AG04449 (cell line): Measurements from ENCODE around the gene CEP164.

Source experiments
- CTCF ChIA-PET: fragments of 350-600 bp; formaldehyde crosslinking; extraction: SDS; loops from one replicate; lab custom pipeline; 2021; ENCODE audit warnings: antibody characterized with exemption; lab: Yijun Ruan, JAX
- POLR2A ChIA-PET: fragments of 400-600, 350-600 bp; formaldehyde crosslinking; extraction: SDS; loops from one replicate; lab custom pipeline; 2020; ENCODE audit warnings: antibody characterized with exemption, inconsistent platforms; lab: Yijun Ruan, JAX
- DNase-seq: peaks from one replicate; pipeline ENCODE4 v3.0.0-alpha.2; 2010; ENCODE audit warnings: low read depth, low spot score
- H3K4me3 ChIP-seq: 2 replicates; pipeline ENCODE4 v1.5.1; 2011; ENCODE audit warnings: low read depth, mild to moderate bottlenecking, control low read depth, low read length
- TF ChIP-seq, protein P1 (sequence below): IDR thresholded peaks from one replicate; pipeline ENCODE4 v1.5.1; 2011; ENCODE audit warnings: mild to moderate bottlenecking, moderate library complexity, low read length, control low read depth, inconsistent platforms; ENCODE audit not compliant: insufficient read depth; ENCODE audit errors: missing control alignments

The CEP164 gene

GRCh38 chr11:117412176-117412575, 84.5 kb downstream of the CEP164 start:
- ChIA-PET POLR2A (no interaction called here), CTCF (interaction anchor here (3.5 to 10.4 kb wide), 2 partner anchors 9 to 13 kb away, joined by 11 to 107 read pairs; no protein-coding TSS in a partner anchor)
- H3K4me3 ChIP-seq: no peak overlapping the region
- TF ChIP-seq, protein P1, sequence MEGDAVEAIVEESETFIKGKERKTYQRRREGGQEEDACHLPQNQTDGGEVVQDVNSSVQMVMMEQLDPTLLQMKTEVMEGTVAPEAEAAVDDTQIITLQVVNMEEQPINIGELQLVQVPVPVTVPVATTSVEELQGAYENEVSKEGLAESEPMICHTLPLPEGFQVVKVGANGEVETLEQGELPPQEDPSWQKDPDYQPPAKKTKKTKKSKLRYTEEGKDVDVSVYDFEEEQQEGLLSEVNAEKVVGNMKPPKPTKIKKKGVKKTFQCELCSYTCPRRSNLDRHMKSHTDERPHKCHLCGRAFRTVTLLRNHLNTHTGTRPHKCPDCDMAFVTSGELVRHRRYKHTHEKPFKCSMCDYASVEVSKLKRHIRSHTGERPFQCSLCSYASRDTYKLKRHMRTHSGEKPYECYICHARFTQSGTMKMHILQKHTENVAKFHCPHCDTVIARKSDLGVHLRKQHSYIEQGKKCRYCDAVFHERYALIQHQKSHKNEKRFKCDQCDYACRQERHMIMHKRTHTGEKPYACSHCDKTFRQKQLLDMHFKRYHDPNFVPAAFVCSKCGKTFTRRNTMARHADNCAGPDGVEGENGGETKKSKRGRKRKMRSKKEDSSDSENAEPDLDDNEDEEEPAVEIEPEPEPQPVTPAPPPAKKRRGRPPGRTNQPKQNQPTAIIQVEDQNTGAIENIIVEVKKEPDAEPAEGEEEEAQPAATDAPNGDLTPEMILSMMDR: no peak
- DNase-seq: no peak

GRCh38 chr11:117412653-117413275, 85.1 kb downstream of the CEP164 start:
- POLR2A ChIA-PET: no interaction called here
- TF ChIP-seq, protein P1: no peak
- DNase-seq: no peak
- no peak overlapping the region for H3K4me3 ChIP-seq
- CTCF ChIA-PET: interaction anchor here (0.7 to 10.4 kb wide), 3 partner anchors 10 to 42 kb away, joined by 3 to 107 read pairs (median 11); no protein-coding TSS in a partner anchor

DNA sequence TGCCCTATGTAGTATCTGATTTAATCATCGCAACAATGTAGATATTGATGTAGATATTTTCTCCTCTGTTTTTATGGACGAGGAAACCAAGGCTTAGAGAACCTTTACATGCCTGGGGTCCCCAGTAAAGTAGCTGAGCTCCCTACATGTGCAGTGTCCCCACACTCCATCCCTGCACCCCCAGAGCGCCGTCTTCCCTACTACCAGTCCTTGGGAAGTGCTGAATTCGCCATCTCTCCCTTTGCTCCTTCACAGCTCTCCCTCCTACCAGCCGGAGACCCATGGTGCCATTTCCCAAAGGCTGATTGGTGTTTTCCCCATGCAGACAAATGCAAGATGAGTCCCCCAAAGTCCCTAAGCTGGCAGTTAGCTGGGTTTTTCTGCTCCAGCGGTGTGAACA, 86.0 kb downstream of the CEP164 start:
- TF ChIP-seq, protein P1: no peak
- no peak overlapping the region for H3K4me3 ChIP-seq
- ChIA-PET CTCF (interaction anchor here (1.2 to 10.4 kb wide), 3 partner anchors 11 to 404 kb away, joined by 3 to 107 read pairs (median 11); no protein-coding TSS in a partner anchor), POLR2A (no interaction called here)
- no peak for DNase-seq

DNA sequence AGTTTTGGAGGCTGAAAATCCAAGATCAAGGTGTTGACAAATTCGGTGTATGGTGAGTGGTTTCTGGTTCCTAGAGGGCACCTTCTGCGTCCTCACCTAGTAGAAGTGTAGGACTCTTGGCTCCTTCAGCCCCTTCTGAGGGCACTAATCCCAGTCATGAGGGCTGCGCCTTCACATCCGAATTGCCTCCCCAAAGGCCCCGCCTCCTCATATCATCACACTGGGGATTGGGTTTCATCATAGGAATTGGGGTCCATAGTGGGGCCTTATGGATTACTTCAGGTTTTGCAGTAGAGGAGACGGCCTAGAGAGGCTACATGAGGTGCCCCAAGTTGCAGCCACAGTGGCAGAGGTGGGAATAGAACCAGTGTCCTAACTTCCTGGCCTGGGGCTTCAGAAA, 87.1 kb downstream of the CEP164 start:
- ChIA-PET CTCF (interaction anchor here (10.4 kb wide), 1 partner anchor 10 kb away, joined by 107 read pairs; no protein-coding TSS in a partner anchor), POLR2A (no interaction called here)
- TF ChIP-seq, protein P1: no peak
- no peak overlapping the region for H3K4me3 ChIP-seq
- DNase-seq: no peak

- TF ChIP-seq, protein P1: no peak
- no peak overlapping the region for H3K4me3 ChIP-seq
- POLR2A ChIA-PET: no interaction called here
- DNase-seq: no peak
- CTCF ChIA-PET: interaction anchor here (10.4 kb wide), 1 partner anchor 10 kb away, joined by 107 read pairs; no protein-coding TSS in a partner anchor
Observed at GRCh38 chr11:117415358-117415896, 87.8 kb downstream of the CEP164 start.

DNA sequence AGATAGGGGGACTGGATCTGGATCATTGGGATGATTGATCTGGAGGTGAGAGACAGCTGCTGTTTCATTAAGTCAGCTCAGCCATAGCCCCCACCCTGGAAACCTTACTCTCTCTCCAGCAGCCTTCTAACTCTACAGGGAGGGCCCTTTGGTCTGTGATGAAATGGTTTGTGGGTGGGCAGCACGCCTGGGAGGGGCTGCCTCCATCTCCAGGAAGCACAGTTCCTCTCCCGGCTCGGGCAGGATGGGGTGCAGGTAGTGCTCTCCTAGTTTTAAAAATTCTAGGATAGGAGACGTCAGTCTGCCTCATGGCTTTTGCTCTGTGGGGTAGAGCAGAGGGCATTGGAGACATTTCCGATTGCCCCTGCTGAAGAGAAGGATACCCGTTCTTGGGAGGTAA, 89.7 kb downstream of the CEP164 start:
- no peak overlapping the region for H3K4me3 ChIP-seq
- TF ChIP-seq, protein P1: no peak
- POLR2A ChIA-PET: no interaction called here
- DNase-seq: no peak
- CTCF ChIA-PET: interaction anchor here (10.4 kb wide), 1 partner anchor 8 kb away, joined by 107 read pairs; no protein-coding TSS in a partner anchor
